HT-29 (cell line): ENCODE data around the gene ZNF469. TPM values are rescaled to one million over a fixed set of nuclear protein-coding genes. Genes with fewer than 3 reads are reported as not detected.

Source experiments
- DNase-seq: peaks from one replicate; pipeline ENCODE4 v3.0.0-alpha.2; 2015; ENCODE audit warnings: low spot score
- total RNA-seq: library from RNA; depleted of rRNA; stranded (reverse); fragments of >200 nt; shearing (Covaris generic); gene quantifications from 2 replicates; pipeline ENCODE4 v1.2.3, GENCODE V29; 2014

The ZNF469 gene
- total RNA-seq, 1 experiment from 2014 or later, result 0.33 TPM

DNA sequence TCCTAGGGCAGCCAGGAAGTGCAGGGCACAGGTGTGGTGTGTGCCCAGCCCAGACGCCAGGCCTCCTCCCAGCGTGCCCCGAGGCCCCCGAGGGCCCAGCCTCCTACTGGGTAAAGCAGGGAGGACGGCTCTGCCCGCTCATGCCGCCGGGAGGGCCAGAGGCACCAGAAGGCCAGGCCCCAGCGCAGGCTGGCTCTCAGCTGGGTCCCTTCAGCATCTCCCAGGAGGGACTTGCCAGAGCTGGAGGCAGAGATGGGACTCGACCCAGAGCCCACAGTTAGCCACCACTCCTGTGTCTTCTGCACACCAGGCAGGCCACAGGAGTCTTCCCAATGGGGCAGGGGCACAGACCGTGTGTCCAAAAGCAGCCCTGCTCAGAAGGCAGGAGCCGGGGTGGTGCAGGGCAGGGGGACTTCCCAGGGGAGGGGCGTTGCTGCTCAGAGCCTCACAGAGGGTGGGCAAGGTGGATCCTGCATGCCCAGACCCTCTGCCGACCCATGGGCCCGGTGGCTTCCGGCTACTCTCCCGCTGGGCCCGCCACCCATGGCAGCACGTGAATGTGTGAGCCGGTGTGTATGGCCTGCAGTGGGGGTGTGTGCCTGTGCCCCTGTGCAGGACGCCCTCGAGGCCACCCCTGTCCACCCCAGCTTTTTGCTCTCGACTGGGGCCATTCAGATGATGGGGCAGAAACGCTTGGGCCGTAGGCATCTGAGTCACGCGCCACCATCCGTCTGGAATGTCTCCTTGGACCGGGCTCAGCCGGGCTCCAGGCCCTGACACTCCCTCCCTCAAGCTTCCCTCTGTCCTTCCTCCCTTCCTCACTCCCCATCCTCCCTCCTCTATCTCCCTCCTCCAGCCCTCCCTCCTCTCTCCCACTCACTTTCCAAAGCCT is 5.7 kb upstream of the ZNF469 start:
- no peak for DNase-seq

- DNase-seq, result no peak
These were observed 4.8 kb upstream of the ZNF469 start for GRCh38 chr16:88377961-88378360.

- no peak for DNase-seq
These were observed 4.4 kb upstream of the ZNF469 start for GRCh38 chr16:88378401-88378800.

DNA sequence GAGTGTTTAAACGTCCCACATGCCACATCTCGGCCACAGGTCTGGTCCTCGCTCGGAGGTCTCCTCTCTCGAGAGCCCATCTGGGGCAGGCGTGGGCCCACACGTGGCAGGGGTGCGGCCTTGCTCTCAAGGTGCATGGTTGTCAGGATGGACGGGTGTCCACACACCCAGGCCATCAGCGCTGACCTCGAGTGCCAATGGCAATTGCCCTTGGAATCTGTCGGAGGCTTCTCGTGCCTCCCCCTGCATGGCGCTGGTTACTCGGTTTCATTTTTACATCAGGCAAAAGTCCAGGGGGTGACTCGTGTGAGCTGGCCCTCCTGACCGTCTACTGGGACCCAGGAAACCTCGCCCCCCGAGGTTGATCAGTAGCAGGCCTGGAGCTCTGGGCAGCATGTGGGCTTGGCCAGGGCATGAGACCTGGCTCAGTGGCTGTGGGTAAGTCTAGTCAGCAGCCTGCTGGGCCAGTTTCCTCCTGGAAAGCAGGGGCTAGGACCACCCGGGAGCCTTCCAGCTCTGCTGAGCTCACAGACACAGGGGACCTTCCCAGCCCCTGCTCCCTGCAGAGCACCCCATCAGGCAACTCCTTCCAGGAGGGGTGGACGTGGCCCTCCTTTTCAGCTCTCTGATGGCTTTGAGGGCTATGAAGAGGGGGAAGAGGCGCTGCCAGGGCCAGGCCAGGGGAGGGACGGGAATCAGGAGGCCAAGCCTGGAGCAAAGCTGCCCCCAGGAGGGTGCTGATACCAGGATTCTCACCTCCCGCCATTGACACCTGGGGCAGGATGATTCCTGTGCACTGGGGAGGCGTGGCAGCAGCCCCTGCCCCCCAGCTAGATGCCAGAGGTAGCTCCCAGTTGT is 3.7 kb upstream of the ZNF469 start:
- DNase-seq, result no peak

DNA sequence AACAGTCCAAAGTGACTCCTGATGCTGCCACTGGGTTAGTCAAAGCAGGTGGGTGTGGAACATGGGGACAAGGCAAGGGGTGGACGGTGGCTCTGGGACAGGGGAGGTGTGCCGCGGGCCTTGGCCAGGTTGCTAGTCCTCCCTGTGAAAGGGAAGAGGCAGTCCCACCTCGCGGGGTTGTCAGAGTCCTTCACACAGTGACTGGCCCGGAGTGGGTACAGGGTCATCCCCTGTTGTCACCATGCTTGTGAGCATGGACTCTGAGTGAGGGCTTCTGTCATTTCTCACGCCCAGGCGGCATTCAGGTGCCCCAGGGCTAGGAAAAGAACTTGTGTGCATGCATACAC is 3.1 kb upstream of the ZNF469 start:
- DNase-seq, result no peak

- no peak for DNase-seq
These were observed 2.7 kb upstream of the ZNF469 start for GRCh38 chr16:88380099-88380498.

DNA sequence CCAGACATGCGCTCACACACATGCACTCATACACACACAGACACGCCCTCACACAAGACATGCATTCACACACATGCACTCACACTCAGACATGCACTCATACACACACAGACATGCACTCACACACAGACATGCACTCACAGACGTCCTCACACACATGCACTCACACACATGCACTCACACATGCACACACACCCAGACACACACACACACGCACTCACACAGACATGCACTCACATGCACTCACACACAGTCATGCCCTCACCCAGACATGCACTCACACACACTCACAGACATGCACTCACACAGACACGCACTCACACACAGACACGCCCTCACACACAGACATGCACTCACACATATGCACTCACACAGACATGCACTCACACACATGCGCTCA is 2.1 kb upstream of the ZNF469 start:
- DNase-seq, result no peak

- DNase-seq, result no peak
These were observed 823 bp upstream of the ZNF469 start for GRCh38 chr16:88381820-88382451.

DNA sequence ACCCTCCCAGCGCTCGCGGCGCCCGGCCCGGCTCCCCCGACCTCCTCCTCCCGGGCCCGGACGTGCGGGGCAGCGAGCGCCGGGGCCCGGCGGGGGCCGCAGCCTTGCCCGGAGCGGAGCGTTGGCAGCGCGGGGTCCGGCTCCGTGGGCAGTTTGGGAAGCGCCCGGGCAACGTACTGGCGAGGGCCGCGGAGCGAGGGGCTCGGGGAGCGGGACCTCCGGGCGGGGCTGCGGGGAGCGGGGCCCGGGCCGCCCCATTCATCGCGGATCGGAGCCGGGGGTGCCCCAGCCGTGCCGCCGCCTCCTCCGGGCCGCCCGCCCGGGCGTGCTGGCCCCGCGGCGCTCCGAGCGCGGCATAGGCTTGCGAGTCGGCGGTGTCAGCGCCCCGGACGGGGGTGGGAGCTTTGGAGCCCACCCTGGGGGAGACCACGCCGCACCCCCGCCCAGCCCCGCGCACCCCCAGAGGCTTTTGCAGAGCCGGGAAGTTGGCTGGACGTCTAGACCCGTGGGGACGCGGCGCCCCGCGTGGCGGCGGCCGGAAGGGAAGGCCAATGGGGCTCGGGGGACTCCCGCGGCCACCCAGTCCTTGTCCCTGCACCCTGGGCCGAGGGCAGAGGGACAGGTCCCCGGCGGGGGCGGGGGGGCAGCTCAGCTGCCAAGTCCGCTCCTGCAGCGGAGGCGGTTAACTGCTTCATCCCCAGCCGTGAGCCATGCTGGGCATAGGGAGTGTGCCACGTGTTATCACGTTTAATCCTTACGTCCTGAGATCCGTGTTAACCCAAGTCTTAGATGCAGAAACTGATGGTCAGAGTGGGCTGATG is 852 bp downstream of the ZNF469 start:
- no peak for DNase-seq

DNA sequence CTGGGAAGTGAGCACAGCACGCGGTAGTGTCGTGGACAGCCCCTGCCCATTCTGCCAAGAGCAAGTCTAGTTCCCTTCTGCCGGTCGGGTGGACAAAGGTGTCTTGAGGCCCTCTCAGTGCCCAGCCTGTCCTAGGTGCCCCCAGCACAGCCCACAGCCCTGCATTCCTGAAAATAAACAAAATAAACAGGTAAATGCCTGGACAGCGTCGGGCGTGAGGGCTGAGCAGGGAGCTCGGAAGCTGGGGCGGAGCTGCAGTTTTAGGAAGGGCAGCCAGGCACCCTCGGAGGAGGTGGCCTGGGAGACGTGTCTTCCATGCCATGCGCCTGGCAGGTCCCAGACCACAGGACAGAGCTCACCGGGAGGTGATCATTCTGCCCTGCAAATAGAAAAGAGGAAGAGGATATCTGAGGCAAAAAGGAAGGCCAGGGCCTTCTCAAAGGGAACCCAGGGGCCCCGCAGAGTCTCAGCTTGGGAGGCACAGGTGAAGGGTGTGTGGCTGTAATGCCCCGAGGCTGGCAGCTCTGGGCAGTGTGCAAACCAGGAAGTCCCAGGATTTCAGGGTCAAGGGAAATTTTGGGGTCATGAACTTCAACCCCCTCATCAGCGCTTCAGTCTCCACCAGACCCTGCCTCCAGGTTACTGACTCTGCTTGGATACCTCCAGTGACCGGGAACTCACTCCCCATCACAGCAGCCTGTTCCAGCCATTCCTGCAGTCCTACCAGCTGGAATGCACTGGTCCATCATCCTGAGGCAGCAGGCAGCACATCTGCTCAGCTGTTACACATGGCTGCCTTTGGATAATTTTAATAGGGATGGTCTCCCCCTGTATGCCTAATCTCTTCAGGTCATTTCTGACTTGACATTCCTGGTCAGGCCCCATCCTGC is 1.7 kb downstream of the ZNF469 start:
- no peak for DNase-seq

DNA sequence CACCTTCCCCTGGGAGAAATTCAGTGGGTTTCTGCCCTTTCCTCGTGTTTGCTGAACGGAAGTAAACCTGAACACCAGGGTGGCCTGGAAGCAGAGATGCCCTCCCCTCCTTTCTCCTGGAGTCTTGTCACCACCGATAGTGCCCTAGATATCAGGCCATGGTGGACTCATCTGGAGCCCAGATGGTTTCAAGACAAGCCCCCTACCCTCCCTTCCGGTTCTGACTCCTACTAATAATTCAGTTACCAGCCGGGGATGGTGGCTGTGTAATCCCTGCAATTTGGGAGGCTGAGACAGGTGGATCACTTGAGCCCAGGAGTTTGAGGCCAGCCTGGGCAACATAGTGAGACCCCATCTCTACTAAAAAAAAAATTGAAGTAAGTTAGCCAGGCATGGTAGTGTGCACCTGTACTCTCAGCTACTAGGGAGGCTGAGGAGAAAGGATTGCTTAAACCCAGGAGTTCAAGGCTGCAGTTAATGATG is 2.4 kb downstream of the ZNF469 start:
- DNase-seq, result no peak

DNA sequence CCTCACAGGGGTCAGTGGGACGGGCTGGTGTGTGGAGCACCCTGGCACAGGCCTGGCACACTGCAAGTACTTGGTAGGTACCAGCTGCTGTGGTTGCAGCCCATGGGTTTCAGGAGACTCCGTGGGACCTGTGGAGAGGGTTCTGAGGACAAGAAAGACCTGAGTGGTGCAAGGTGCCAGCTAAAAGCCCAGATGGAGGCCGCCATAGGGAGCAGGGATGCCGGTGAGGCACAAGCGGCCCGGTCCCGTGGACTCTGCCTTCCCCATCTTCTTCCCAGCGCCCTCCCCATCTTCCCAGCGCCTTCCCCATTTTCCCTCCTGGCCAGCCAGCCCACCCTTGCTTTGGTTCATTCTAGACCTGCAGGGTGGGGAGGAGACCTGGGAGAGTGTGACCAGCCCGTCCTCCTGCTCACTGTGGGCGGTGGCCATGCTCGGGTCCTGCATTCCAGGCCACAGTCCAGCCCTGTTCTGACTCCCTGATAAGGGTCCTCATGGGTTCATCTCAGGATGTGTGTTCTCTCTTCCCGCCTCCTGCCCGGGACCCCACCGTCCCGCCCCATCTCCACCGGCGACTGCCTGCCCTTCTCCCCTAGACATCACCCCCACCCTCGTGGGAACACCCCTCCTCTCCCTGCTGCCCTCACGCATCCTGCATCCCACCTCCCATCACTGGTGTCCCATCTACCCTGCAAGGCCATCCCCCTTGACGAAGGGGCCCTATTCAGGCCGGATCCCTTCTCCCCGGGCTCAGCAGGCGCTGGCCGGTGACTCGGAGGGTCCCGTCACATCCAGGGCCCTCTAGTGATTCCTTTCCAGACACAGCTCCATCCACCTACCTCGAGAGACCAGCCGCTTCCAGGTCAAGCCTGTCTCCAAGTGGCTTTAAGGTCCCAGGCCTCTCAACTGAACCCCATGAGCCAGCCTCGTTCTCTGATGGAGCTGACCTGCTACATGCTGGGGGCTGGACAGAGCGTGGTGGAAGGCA is 3.4 kb downstream of the ZNF469 start:
- DNase-seq, result no peak

- DNase-seq, result no peak
These were observed 4.5 kb downstream of the ZNF469 start for GRCh38 chr16:88387180-88387765.

DNA sequence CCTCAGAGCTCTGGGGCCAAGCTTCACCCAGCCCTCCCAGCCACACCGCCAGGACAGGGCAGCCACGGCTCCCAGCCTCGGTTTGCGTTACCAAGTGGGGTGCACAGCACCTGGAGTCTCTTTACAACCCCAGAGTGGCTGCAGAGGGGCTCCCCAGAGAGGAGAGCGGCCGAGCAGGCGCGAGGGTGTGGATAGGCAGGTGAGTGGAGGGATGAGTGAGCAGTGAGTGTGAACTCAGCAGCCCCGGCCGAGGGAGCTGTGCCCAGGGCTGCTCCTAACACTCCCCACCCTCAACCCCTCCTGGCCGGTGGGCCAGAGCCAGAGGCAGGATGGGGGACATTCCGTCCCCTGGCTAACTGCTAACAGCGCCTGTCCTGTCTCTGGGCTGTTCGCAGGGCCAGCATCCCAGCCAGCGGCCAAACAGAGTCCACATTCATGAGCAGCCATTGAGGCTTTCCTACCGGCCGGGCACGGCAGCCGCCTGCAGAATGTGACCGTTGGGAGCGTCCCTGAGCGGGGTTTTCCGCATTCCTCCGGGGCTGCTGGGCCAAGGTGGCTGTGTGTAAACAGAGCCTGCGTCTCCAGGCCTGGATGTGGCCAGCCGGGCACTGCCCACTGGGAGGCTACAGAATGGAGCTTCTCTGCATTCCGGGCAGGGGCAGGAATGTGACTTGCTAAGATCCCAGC is 5.3 kb downstream of the ZNF469 start:
- DNase-seq, result peak; percentile 94

- no peak for DNase-seq
These were observed 6.4 kb downstream of the ZNF469 start for GRCh38 chr16:88389191-88389590.

- no peak for DNase-seq
These were observed 6.9 kb downstream of the ZNF469 start for GRCh38 chr16:88389621-88390160.

- no peak for DNase-seq
These were observed 7.5 kb downstream of the ZNF469 start for GRCh38 chr16:88390265-88390664.

GRCh38 chr16:88390735-88391134 is 8.0 kb downstream of the ZNF469 start:
- no peak for DNase-seq
